HepG2 (cell line): ENCODE results near the gene RAI14. TPM values are rescaled to one million over a fixed set of nuclear protein-coding genes. Genes with fewer than 3 reads are reported as not detected.

ENCODE experiments used
- ATAC-seq: fragments of 200-7000 bp; cut with Tn5 transposase; 3 replicates; pipeline ENCODE4 v1.9.1; 2020; ENCODE audit warnings: mild to moderate bottlenecking, moderate library complexity
- BruUV-seq: library from RNA; stranded (reverse); fragments of 400-500 nt; replicated peaks from 2 replicates; lab custom pipeline; 2021; lab: Mats Ljungman, UMichigan
- CTCF ChIA-PET: fragments of 300-600 bp; formaldehyde crosslinking; extraction: SDS; loops from one replicate; lab custom pipeline; 2021; ENCODE audit warnings: low total read pairs, inconsistent platforms, low intra/inter-chr PET ratio; lab: Yijun Ruan, JAX
- POLR2A ChIA-PET: fragments of 350-600 bp; sonication (Branson Sonifier 250); formaldehyde crosslinking; loops from one replicate; lab custom pipeline; 2020; ENCODE audit warnings: antibody characterized with exemption, inconsistent platforms; lab: Yijun Ruan, JAX
- DNase-seq: peaks from one replicate; pipeline ENCODE4 v3.0.0-alpha.2; 2015; ENCODE audit warnings: low spot score
- FAIRE-seq: peaks from 3 replicates; lab custom pipeline; 2011; peaks lifted over from hg19 to GRCh38; lab: Jason Lieb, UNC
- H2AFZ ChIP-seq: one replicate; pipeline ENCODE4 v1.6.1; 2011; ENCODE audit warnings: low read length, inconsistent platforms
- H3K27ac ChIP-seq: fragments of 300-600 bp; 3 replicates; pipeline ENCODE4 v1.8.0; 2011; ENCODE audit warnings: mixed run types, mild to moderate bottlenecking, mixed read lengths, low read length, inconsistent platforms; ENCODE audit not compliant: insufficient read depth; ENCODE audit errors: extremely low read length
- H3K27me3 ChIP-seq, 2 experiments: fragments of 200-600 bp in 1 of 2; 2 replicates in 1 of 2; 3 replicates in 1 of 2; pipeline versions ENCODE4 v1.6.0 to v1.8.0; 2011; ENCODE audit warnings: low read length in 2 of 2, mild to moderate bottlenecking in 2 of 2, moderate library complexity in 2 of 2, inconsistent platforms in 1 of 2; ENCODE audit not compliant: insufficient read depth in 2 of 2, control insufficient read depth in 1 of 2
- H3K36me3 ChIP-seq, 2 experiments: fragments of 200-600 bp in 1 of 2; replicated peaks in 1 of 2; 2 replicates in 1 of 2; 3 replicates in 1 of 2; pipeline versions ENCODE4 v1.5.1 to v1.8.0; 2011; ENCODE audit warnings: low read length in 2 of 2, inconsistent platforms in 1 of 2; ENCODE audit not compliant: insufficient read depth in 2 of 2, control insufficient read depth in 1 of 2
- H3K4me1 ChIP-seq: 2 replicates; pipeline ENCODE4 v1.5.1; 2012; ENCODE audit warnings: low read length, inconsistent platforms; ENCODE audit not compliant: insufficient read depth
- H3K4me2 ChIP-seq: 2 replicates; pipeline ENCODE4 v1.6.0; 2011; ENCODE audit warnings: low read depth, low read length, inconsistent platforms
- H3K4me3 ChIP-seq, 3 experiments: fragments of 200-600 bp in 1 of 3; sonication (generic), shearing (Covaris generic) in 1 of 3; replicated peaks in 1 of 3; 2 replicates each; pipeline ENCODE4 v1.5.1; 2011 to 2016; ENCODE audit warnings: low read length in 3 of 3, inconsistent platforms in 2 of 3, low read depth in 2 of 3, mild to moderate bottlenecking in 2 of 3, control low read depth in 1 of 3, mixed read lengths in 1 of 3; ENCODE audit not compliant: insufficient read depth in 1 of 3
- H3K79me2 ChIP-seq: one replicate; pipeline ENCODE4 v1.6.1; 2011; ENCODE audit warnings: low read length, inconsistent platforms; ENCODE audit not compliant: insufficient read depth
- H3K9ac ChIP-seq: 2 replicates; pipeline ENCODE4 v1.6.0; 2011; ENCODE audit warnings: mild to moderate bottlenecking, low read depth, low read length, inconsistent platforms; ENCODE audit not compliant: insufficient read depth
- H3K9me3 ChIP-seq: 2 replicates; pipeline ENCODE4 v1.5.1; 2012; ENCODE audit warnings: mild to moderate bottlenecking, low read length
- H4K20me1 ChIP-seq: 2 replicates; pipeline ENCODE4 v1.6.0; 2011; ENCODE audit warnings: inconsistent platforms, mild to moderate bottlenecking, low read length, moderate library complexity; ENCODE audit not compliant: insufficient read depth
- ASH2L ChIP-seq: fragments of 300-600, 200-600 bp; sonication (generic); IDR thresholded peaks from 2 replicates; pipeline ENCODE4 v1.7.0; 2017; ENCODE audit warnings: low read depth, mild to moderate bottlenecking, moderate library complexity, mixed read lengths, low read length; ENCODE audit not compliant: insufficient read length
- NBN ChIP-seq: fragments of 450-650 bp; conservative IDR thresholded peaks from 2 replicates; pipeline ENCODE4 v1.6.1; 2017
- NFE2L2 ChIP-seq: fragments of 150-350 bp; IDR thresholded peaks from 2 replicates; pipeline ENCODE4 v1.6.1; 2014; ENCODE audit warnings: low read length
- RCOR2 ChIP-seq: IDR thresholded peaks from 2 replicates; pipeline ENCODE4 v1.6.1; 2016; ENCODE audit warnings: missing biosample characterization, missing genetic modification reagents
- REST ChIP-seq, 2 experiments: IDR thresholded peaks; 2 replicates each; pipeline ENCODE4 v1.6.1; 2011 to 2012; ENCODE audit warnings: low read length in 2 of 2, borderline replicate concordance in 1 of 2, low read depth in 1 of 2, mild to moderate bottlenecking in 1 of 2, moderate library complexity in 1 of 2
- RFXAP ChIP-seq: sonication (generic); formaldehyde crosslinking; IDR thresholded peaks from 2 replicates; pipeline ENCODE4 v1.4.0; 2020; ENCODE audit warnings: missing genetic modification reagents, borderline replicate concordance
- ZBTB20 ChIP-seq: sonication (generic); formaldehyde crosslinking; IDR thresholded peaks from 2 replicates; pipeline ENCODE4 v1.8.1; 2023; ENCODE audit warnings: missing genetic modification reagents, low read depth, mild to moderate bottlenecking, borderline replicate concordance
- ZKSCAN5 ChIP-seq: sonication (generic); formaldehyde crosslinking; IDR thresholded peaks from 2 replicates; pipeline ENCODE4 v1.5.1; 2020; ENCODE audit warnings: mild to moderate bottlenecking, missing genetic modification reagents
- ZNF557 ChIP-seq: sonication (generic); formaldehyde crosslinking; IDR thresholded peaks from 2 replicates; pipeline ENCODE4 v1.4.0; 2020; ENCODE audit warnings: missing genetic modification reagents
- WGBS: methylation state at CpG from one replicate; pipeline ENCODE4 v1.1.6; 2017; ENCODE audit warnings: low lambda C conversion rate; 5-methylcytosine and 5-hydroxymethylcytosine counted together
- in situ Hi-C: cut with HindIII; loops from 2 replicates; pipeline ENCODE4 v1.10.0; 2017; ENCODE audit warnings: low pct_unique_long_range_greater_than_20kb; ENCODE audit not compliant: extremely low pct_ligation_motif_present
- intact Hi-C: fragments of 100-400 bp; cut with micrococcal nuclease; formaldehyde crosslinking; loops from one replicate; pipeline ENCODE4 v1.10.0; 2022; ENCODE audit not compliant: unreplicated experiment
- polyA plus RNA-seq, 8 experiments: library from polyadenylated mRNA; depleted of rRNA in 3 of 8; stranded (reverse) in 7 of 8; unstranded in 1 of 8; fragments of >200 nt; fragmentation: Illumina TruSeq in 4 of 8; extraction: Trizol in 4 of 8; gene quantifications; 2 replicates each; pipeline versions ENCODE4 v1.2.1 to v1.2.3, GENCODE V29; 2011 to 2016; ENCODE audit warnings: low read depth in 4 of 8, missing spikeins in 1 of 8, mixed read lengths in 1 of 8; ENCODE audit not compliant: insufficient read depth in 1 of 8
- total RNA-seq, 5 experiments: library from RNA; depleted of rRNA; stranded (reverse); fragments of >200 nt; fragmentation: Illumina TruSeq; extraction: Trizol; gene quantifications; 2 replicates each; pipeline ENCODE4 v1.2.3, GENCODE V29; 2016; ENCODE audit warnings: low read depth in 1 of 5

Gene RAI14
- total and polyA plus RNA-seq, 2 of the 13 experiments (the other 11 are each of a cell fraction or from before 2014, with no cell fraction given): 12.6 to 18.2 TPM

DNA sequence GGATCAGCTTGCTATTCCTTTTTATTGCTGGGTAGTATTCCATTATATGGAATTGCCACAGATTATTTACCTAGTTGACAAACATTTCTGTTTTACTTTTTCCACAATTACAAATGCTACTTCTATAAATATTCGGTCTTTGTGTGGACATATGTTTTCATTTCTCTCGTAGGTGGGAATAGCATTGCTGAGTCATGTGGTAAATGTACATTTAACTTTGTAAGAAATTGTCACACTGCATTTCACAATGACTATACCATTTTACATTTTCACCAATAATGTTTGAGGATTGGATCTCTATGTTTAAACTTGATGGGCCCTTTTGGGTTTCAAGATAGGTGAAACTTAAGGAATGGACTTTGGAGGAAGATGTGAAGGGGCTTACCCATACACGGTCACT lies 19.7 kb downstream of the RAI14 start:
- ATAC-seq (no peak), FAIRE-seq (no peak), DNase-seq (no peak)
- H3K4me1 ChIP-seq: peaks cover 20% of the 10 kb centered on the region
- no peak overlapping the region for H3K4me3 ChIP-seq
- H3K27ac ChIP-seq: no peak overlapping the region
- intact Hi-C loops (no loop called here), in situ Hi-C loops (no loop called here)
- H3K9me3 ChIP-seq: no peaks in the 10 kb centered on the region
- H3K79me2 ChIP-seq: peaks cover 2% of the 10 kb centered on the region
- POLR2A ChIA-PET: no interaction called here
- no peaks in the 10 kb centered on the region for H3K36me3 ChIP-seq
- TF ChIP-seq REST (IDR thresholded peaks at IDR 0.05; ENCODE audit: borderline replicate concordance in 1 of 2, low read depth in 1 of 2, low read length in 2 of 2): no peak
- TF ChIP-seq ZNF557: no peak
- no peak for TF ChIP-seq RFXAP
- no peak for TF ChIP-seq RCOR2 (CRISPR knock-in tag)
- no peak for TF ChIP-seq ZKSCAN5 (CRISPR knock-in tag)
- no peak for TF ChIP-seq ASH2L
- no peak for TF ChIP-seq NBN
- no peak for TF ChIP-seq ZBTB20 (CRISPR knock-in tag)
- 0 out of 2 replicates have a peak, but pooled peaks have one; percentile 19 for TF ChIP-seq NFE2L2
- no peak overlapping the region for H3K4me2 ChIP-seq
- no peaks in the 10 kb centered on the region for H3K27me3 ChIP-seq
- 95% methylated on average over 3 of the region's 3 CpGs for WGBS
- no peak overlapping the region for H3K9ac ChIP-seq
- no peaks in the 10 kb centered on the region for H4K20me1 ChIP-seq
- BruUV-seq: no TSS peak
- CTCF ChIA-PET: no interaction called here
- H2AFZ ChIP-seq: no peak overlapping the region
